Measurements from ENCODE around the gene XRN1. TPM values are rescaled to one million over a fixed set of nuclear protein-coding genes. Genes with fewer than 3 reads are reported as not detected.

XRN1 gene
- total RNA-seq, 1 experiment from 2014 or later, result 45.3 TPM

GRCh38 chr3:142287866-142288638 lies 159.8 kb downstream of the XRN1 start:
- no peak for DNase-seq
- Histone ChIP-seq H3K27ac (no peak overlapping the region), H3K27me3 (ENCODE audit: insufficient read depth, low read depth) (no peaks in the 10 kb centered on the region), H3K4me1 (replicated peaks; ENCODE audit: insufficient read depth) (no peaks in the 10 kb centered on the region), H3K79me2 (ENCODE audit: low read depth) (no peaks in the 10 kb centered on the region), H3K9me2 (ENCODE audit: insufficient read depth) (no peaks in the 10 kb centered on the region), H3K9me3 (ENCODE audit: insufficient read depth, low read depth) (peaks cover 4% of the 10 kb centered on the region; the same call in 1 of the 2 replicates), H3K4me2 (no peak overlapping the region), H3F3A (ENCODE audit: insufficient read depth, low read depth) (no peaks in the 10 kb centered on the region), H3K4me3 (no peak overlapping the region), H3K36me3 (ENCODE audit: low read depth) (no peaks in the 10 kb centered on the region), H4K20me1 (ENCODE audit: insufficient read depth) (no peaks in the 10 kb centered on the region), H2AFZ (no peak overlapping the region)
- BruUV-seq (replicated peaks), result no TSS peak
- TF ChIP-seq EZH2 (IDR thresholded peaks at IDR 0.05; ENCODE audit: low read depth) (no peak), CTCF (conservative IDR thresholded peaks at IDR 0.05) (no peak)
- intact Hi-C loops (cut with micrococcal nuclease; ENCODE audit: unreplicated experiment), result loop anchor here (10.0 kb wide), 1 partner anchor 713 kb away; no protein-coding TSS in a partner anchor
- ChIA-PET CTCF (no interaction called here), POLR2A (ENCODE audit: unreplicated experiment) (interaction anchor here (0.7 kb wide), 1 partner anchor 862 kb away, joined by 7 read pairs; no protein-coding TSS in a partner anchor)

GRCh38 chr3:142285083-142285517 lies 162.7 kb downstream of the XRN1 start:
- ChIA-PET CTCF (no interaction called here), POLR2A (ENCODE audit: unreplicated experiment) (no interaction called here)
- Histone ChIP-seq H3K27me3 (ENCODE audit: insufficient read depth, low read depth) (no peaks in the 10 kb centered on the region), H3K9me2 (ENCODE audit: insufficient read depth) (no peaks in the 10 kb centered on the region), H3F3A (ENCODE audit: insufficient read depth, low read depth) (no peaks in the 10 kb centered on the region), H3K36me3 (ENCODE audit: low read depth) (no peaks in the 10 kb centered on the region), H3K79me2 (ENCODE audit: low read depth) (no peaks in the 10 kb centered on the region), H2AFZ (no peak overlapping the region), H3K4me3 (no peak overlapping the region), H3K27ac (no peak overlapping the region), H3K9me3 (ENCODE audit: insufficient read depth, low read depth) (peaks cover 4% of the 10 kb centered on the region; the same call in 1 of the 2 replicates), H3K4me2 (no peak overlapping the region), H4K20me1 (ENCODE audit: insufficient read depth) (no peaks in the 10 kb centered on the region), H3K4me1 (replicated peaks; ENCODE audit: insufficient read depth) (no peaks in the 10 kb centered on the region)
- TF ChIP-seq EZH2 (IDR thresholded peaks at IDR 0.05; ENCODE audit: low read depth) (no peak), CTCF (conservative IDR thresholded peaks at IDR 0.05) (no peak)
- no TSS peak for BruUV-seq (replicated peaks)
- DNase-seq, result no peak
- intact Hi-C loops (cut with micrococcal nuclease; ENCODE audit: unreplicated experiment), result loop anchor here (10.0 kb wide), 1 partner anchor 710 kb away; no protein-coding TSS in a partner anchor

- no peaks in the 10 kb centered on the region for H3K36me3 ChIP-seq (ENCODE audit: low read depth)
- H3K4me1 ChIP-seq (replicated peaks; ENCODE audit: insufficient read depth), result no peaks in the 10 kb centered on the region
- intact Hi-C loops (cut with micrococcal nuclease; ENCODE audit: unreplicated experiment), result loop anchor here (10.0 kb wide), 1 partner anchor 708 kb away; no protein-coding TSS in a partner anchor
- no peak for TF ChIP-seq EZH2 (IDR thresholded peaks at IDR 0.05; ENCODE audit: low read depth)
- TF ChIP-seq CTCF (conservative IDR thresholded peaks at IDR 0.05), result no peak
- H2AFZ ChIP-seq, result no peak overlapping the region
- H3K4me3 ChIP-seq, result no peak overlapping the region
- no peak overlapping the region for H3K27ac ChIP-seq
- H3K9me3 ChIP-seq (ENCODE audit: insufficient read depth, low read depth), result no peaks in the 10 kb centered on the region; the same call in 1 of the 2 replicates
- no peak overlapping the region for H3K4me2 ChIP-seq
- no peaks in the 10 kb centered on the region for H3K27me3 ChIP-seq (ENCODE audit: insufficient read depth, low read depth)
- CTCF ChIA-PET, result no interaction called here
- no peaks in the 10 kb centered on the region for H3K79me2 ChIP-seq (ENCODE audit: low read depth)
- H4K20me1 ChIP-seq (ENCODE audit: insufficient read depth), result no peaks in the 10 kb centered on the region
- no peaks in the 10 kb centered on the region for H3K9me2 ChIP-seq (ENCODE audit: insufficient read depth)
- H3F3A ChIP-seq (ENCODE audit: insufficient read depth, low read depth), result no peaks in the 10 kb centered on the region
- POLR2A ChIA-PET (ENCODE audit: unreplicated experiment), result no interaction called here
- no peak for DNase-seq
- BruUV-seq (replicated peaks), result no TSS peak
Measured at GRCh38 chr3:142282503-142282902, 165.3 kb downstream of the XRN1 start.

Data from PC-9 (cell line).